Activated T-cell treated with anti-CD3 and anti-CD28 coated beads for 1 hour (primary cell): Measurements from ENCODE around the gene KLHL18.
"Not testable (repeated sequence)": the region's sequence is repeated elsewhere in the genome, so short reads cannot be mapped to it uniquely, and the experiment has no call there.

Source experiments
- DNase-seq: peaks from one replicate; pipeline ENCODE4 v3.0.0-alpha.2; 2020; ENCODE audit warnings: low read depth

The KLHL18 gene

DNA sequence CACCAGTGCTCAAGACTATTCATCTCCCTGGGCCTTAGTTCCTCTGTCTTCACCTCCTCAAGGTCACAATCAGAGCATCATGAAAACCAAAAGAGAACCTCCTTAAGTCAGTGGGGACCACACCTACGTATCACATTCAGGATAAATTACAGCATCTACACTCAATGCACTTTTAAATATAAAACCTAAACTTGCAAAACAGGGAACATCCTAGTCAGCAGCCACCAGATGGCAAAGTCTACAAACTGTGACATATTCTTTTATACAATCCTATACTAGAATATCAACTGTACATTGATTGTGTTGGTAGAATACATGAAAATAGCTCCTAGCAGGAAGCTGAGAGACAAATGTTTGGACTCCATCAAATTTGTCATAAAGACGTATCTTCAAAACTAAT is 8.1 kb upstream of the KLHL18 start:
- no peak for DNase-seq

DNA sequence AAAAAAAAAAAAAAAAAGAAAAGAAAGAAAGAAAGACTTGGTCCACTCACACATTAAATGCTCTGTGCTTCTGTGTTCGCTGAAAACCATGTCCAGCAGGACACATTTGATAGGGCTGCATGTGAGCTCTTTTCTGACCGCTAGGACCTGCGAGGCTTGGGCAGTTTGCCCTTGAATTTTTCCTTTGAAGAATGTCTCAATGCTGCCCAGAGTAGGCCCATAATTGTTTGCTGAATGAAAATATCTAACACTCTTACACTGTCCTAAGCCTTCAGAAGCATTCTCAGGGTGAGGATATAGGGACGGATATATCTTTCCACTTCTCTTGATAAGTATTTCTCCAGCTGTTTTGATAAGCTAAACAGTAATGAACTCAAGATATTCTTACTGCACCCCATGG is 6.2 kb upstream of the KLHL18 start:
- no peak for DNase-seq

- no peak for DNase-seq
Measured at GRCh38 chr3:47280519-47280918, 2.2 kb upstream of the KLHL18 start.

DNA sequence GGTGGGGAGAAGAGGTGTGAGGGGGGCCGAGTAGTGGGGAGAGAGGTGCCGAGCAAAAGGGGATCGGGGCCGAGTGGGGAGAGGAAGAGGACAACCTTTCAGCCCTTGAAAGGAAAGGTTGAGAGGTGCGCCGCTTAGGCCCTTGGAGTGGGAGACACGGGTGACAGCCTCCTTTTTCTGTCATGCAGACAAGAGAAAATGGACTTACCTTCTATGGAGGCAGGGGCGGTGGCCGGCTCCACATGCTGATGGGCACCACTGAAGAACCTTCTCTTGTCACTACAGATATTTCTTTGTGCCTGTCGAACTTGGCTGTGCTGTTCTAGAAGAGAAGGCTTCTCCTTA is 421 bp downstream of the KLHL18 start:
- DNase-seq, result no peak

DNA sequence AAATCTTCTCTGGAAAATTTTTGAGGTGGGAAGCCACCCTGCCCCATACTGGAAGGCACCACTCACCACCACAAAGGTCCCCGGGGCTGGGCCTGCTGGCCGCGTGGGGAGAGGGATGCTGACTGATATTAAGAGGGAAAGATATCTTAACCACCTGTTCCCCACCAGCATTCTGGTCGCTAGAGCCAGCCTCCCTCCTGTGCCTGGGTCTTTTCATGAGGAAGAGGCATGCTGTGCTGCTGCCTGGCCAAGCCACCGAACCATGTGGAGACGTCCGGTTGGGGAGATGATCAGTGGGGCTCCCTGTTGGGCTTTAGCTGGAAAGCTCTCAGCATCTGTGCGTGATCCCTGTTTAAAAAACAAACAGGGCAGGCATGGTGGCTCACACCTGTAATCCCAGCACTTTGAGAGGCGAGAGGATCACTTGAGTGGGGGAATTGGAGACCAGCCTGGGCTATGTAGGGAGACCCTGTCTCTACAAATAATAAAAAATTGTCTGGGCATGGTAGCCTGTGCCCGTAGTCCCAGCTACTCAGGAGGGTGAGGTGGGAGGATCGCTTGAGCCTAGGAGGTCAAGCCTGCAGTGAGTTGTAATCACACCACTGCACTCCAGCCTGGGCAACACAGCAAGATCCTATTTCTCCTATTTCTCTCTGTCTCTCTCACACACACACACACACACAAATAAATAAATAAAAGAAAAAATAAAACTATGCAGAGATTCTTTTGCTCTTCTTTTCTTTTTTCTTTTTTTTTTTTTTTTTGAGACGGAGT is 1.0 kb downstream of the KLHL18 start:
- DNase-seq, result no peak

DNA sequence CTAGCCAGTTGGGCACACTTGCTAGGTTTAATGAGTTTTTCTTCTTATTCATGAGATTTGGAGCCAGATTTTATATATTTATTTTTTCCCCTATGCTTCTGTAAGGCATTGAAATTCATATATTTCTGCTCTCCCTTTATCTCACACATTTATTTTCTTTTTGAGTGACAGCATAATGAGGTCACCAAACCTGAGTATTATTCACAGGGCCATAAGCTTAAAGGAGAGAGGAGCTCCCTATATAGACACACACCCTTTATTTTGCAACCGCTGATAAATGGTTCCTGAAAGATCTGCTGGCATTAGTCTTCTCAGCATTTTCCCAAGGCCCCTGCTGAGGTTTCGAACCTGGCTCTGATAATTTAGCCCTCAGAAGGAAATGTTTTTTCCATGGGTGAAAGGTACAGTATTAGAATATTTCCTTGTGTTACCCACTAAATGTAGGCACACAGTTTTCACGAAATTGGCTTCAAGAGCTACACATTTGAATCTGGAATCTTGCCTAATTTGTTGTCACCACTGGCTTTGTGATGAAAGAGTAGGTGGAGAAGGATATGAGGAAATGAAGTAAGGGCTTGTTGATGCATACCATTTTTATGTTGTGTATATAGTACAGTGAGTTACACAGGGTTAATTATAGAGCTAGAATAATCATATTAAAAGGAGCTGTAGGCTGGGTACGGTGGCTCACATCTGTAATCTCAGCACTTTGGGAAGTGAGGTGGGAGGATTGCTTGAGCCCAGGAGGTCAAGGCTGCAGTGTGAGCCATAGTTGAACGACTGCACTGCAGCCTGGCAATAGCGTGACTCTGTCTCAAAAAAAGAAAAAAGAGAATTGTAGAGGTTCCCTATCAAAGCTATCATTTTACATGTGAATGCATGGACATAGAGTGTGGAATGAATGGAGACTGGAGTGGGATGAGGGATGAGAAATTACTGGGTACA is 6.5 kb downstream of the KLHL18 start:
- no peak for DNase-seq

- no peak for DNase-seq
Measured at GRCh38 chr3:47291158-47291753, 8.5 kb downstream of the KLHL18 start.

- not testable (repeated sequence) for DNase-seq
Measured at GRCh38 chr3:47291754-47292420, 9.1 kb downstream of the KLHL18 start.

DNA sequence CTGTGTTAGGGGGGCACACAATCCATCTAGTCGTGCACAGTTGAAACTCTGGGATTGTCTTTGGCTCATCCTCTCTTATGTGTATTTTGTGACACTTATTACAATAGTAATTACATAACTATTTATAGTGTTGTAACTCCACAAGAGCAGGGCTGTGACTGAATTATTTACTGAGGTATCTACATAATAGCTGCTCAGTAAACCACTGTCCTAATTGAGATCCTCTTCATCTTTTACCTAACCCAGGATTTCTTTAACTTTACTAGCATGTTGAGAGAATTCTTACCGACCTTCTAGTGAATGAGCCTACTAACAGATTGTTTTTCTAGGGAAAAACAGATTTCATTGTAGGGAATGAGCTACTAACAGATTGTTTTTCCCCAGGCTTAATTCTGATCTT is 11.1 kb downstream of the KLHL18 start:
- DNase-seq, result no peak

GRCh38 chr3:47294392-47294791 is 11.6 kb downstream of the KLHL18 start:
- DNase-seq, result no peak

DNA sequence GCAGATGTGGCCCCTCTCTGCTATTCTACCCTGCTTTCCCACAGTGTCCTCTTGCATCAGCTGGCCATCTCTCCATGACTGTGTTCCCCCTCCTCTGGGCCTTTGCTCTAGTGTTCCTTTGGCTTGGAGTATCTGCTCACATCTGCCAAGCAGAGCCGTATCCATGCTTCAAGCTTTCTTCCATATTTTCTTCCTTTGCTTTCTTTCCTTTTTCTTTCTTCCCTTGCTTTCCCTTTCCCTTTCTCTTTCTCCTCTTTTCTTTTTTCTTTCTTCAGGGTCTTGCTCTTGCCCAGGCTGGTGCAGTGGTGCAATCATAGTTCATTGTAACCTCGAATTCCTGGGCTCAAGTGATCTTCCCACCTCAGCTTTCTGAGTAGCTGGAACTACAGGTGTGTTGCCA is 12.6 kb downstream of the KLHL18 start:
- DNase-seq, result no peak

GRCh38 chr3:47295976-47296375 is 13.2 kb downstream of the KLHL18 start:
- no peak for DNase-seq

DNA sequence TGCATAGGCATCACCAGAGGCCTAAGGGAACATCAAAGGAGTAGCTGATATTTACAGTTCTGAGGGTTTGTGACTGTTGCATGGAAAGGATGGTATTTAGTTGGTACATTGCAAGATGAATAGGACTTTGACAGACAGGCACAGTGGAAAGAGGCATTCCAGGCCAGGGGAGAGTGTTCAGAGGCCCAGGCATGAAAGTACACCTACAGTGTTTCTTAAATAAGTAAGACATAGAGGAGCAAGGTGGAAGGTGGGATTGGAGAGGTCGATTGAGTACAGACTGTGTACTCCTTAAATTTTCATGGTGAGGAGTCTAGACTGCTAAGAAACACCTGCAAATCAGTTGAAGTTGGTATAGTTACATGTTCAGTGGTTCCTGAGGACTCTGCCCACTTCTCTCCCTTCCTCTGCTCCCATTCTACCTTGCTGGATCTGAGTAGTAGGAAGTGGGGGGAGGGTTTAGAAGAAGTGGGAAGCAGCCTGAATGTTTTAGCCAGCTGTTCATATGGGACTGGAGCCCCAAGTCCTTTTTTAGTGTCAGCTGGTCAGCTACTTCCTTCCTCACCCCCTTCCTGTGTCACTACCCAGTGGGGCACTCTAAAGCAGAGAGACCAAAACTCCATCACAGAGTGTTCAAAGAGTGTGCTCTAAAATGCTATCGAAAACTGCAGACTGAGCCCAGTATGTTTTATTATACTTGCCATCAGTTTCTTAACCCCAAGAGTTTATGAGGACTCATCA is 14.0 kb downstream of the KLHL18 start:
- no peak for DNase-seq

DNA sequence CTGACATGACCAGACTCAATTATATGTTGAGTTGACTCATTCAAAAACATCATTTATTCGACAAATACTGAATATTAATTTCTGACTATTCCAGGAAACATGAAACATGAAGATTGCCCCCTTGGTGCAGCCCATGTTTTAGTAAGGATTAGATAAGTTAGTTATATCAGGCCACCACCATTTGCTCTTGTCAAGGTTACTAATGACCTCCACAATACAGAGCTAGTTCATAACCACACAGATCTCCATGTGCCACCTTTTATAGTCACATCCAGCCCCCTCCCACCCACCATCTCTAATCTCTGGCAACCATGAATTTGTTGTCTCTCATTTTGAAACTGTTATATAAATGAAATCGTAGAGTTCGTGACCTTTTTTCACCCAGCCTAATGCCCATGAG is 15.7 kb downstream of the KLHL18 start:
- no peak for DNase-seq

DNA sequence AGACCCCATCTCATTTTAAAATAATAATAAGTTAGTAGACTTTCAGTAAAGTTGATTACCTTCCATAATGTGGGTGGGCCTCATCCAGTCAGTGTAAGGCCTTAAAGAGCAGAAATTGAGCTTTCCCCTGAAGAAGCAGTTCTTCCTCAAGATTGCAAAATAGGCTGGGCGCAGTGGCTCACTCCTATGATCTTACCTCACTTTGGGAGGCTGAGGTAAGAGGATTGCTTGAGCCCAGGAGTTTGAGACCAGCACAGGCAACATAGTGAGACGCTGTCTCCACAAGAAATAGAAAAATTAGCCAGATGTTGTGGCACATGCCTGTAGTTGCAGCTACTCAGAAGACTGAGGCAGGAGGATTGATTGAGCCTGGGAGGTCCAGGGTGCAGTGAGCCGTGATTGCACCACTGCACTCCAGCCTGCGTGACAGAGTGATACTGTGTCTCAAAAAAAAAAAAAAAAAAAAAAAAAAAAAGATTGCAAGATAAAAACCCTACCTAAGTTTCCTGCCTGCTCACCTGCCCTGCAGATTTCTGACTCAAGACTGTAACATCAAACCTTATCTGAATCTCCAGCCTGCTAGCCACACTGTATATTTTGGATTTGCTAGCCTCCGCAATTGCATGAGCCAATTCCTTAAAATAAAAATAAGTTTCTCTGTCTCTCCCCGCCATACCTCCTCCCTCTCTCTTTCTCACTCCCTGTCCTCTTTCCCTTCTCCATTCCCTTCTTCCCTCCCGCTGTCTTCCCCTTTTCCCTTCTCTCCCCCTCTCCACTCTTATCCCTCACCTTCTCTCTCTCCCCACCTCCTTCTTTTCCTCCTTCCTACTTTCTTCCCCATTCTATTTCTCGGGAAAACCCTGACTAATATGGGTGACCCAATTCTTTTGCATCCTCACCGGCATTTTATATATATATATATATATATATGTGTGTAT is 16.9 kb downstream of the KLHL18 start:
- no peak for DNase-seq

GRCh38 chr3:47301456-47301855 is 18.7 kb downstream of the KLHL18 start:
- no peak for DNase-seq

- DNase-seq, result no peak
Measured at GRCh38 chr3:47306022-47306421, 23.3 kb downstream of the KLHL18 start.

- DNase-seq, result not testable (repeated sequence)
Measured at GRCh38 chr3:47309231-47309630, 26.5 kb downstream of the KLHL18 start.

DNA sequence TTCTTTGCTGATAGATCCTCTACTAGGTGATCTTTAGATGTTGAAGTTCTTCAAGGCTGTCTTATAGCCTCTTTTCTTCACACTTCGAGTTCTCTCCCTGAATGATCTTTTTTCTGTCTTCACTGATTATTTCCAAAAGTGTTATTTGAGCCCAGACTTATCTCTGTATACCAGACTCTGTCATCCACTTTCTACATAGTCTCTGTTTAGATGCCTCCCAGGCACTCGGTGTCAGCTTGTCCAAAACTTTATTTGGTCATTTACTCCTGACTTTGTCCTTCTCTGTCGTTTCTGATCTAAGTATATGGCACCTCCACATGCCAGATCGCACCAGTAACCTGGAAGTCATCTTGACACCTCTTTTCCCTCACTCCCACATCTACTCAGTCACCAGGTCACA is 27.6 kb downstream of the KLHL18 start:
- no peak for DNase-seq

DNA sequence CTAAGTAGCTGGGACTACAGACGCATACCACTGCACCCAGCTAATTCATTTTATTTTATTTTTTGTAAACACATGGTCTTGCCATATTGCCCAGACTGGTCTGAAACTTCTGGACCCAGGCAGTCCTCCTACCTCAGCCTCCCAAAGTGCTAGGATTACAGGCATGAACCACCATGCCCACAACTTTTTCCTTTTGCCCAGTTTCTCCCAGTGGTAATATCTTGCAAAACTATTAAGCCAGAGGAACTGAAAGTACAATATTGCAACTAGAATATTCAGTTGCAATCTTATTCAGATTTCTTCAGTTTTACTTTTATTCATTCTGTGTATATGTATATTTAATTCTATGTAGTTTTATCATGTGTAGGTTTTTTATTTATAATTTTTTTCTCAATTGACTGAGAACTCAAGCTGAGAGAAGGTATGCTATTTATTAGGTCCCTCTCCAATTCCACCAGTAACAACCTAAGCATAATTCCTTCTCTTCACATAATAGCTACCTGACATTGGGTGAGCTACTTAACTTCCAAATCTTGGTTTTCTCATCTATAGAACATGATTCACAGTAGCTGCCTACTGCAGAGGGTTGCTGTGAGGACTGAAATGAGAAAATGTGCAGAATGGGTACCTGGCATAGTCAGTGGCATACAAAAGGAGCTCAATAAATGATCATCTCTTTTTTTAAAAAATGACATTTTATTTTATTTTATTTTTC is 30.8 kb downstream of the KLHL18 start:
- DNase-seq, result no peak
